Measurements from ENCODE around the gene PCBP3.
"Not testable (repeated sequence)": the region's sequence is repeated elsewhere in the genome, so short reads cannot be mapped to it uniquely, and the experiment has no call there.

PCBP3 gene

DNA sequence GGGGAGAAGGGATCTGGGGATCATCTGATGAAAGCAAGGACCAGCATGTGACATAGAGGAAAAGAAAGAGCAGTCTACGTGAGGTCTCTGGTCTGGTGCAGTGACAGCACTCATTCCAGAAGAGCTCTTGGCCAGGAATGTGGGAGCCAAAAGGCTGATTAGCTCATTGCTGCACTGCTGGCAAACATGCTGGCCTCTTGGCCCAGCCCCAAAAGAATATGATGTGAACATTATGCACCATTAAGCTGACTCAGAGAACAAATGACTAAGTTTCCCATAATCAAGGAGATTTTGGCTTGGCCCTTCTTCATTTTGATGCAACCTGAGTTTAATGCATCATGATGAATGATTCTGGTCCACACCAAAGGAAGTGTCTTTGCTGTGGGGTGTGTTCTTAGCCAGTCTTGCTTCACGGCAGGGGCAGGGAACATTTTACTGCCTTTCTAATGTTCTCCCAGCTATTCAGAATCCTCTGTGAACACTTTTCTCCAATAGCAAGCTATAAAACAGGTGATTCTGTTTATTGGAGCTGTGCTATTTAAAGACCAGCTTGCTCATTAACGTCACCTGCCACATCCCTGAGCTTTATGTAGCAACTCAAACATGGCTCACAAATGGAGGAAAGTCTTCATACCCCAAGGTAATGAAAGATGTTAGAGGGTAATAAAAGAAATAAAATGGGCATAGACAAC, 55.1 kb downstream of the PCBP3 start:
- no peak for DNase-seq

DNA sequence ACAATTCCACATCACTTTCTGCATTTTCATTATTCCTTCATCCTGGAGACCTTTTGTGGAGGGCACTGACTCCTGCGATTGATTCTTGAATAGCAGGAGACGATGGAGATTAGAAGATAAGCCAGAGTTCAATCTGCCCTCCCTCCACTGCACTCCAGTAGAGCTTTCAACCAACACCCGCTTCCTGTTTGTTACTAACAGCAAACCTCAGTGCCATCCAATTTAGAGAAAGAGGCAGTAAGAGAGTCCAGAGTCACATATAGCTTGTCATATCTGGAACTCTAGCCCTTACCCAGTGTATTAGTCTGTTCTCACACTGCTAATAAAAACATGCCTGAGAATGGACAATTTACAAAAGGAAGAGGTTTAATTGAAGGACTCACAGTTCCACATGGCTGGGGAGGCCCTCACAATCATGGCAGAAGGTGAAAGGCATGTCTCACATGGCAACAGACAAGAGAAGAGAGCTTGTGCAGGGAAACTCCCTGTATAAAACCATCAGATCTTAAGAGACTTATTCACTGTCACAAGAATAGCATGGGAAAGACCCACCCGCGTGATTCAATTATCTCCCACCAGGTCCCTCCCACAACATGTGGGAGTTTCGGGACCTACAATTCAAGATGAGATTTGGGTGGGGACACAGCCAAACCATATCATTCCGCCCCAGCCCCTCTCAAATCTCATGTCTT, 55.9 kb downstream of the PCBP3 start:
- DNase-seq: no peak

- no peak for DNase-seq
Measured at GRCh38 chr21:45699966-45700365, 56.4 kb downstream of the PCBP3 start.

DNA sequence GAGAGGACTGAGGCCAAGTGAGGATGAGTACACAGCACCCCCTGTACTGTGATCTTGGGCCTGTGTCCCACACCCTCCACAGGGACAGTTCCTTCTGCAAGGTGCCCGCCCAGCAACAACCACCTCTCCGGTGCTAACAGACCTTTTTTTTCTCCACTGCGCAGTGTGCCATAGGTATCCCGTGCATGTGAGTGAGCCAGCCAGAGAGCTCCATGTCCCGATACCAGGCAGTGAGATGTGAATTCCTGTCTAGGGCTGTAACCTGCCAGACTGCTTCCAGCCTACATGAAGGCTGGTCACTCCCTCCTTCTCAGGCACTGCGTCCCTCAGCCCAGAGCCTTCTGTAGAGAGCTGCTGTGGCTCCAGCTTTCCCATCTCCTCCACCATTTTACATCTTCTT, 56.9 kb downstream of the PCBP3 start:
- no peak for DNase-seq

DNA sequence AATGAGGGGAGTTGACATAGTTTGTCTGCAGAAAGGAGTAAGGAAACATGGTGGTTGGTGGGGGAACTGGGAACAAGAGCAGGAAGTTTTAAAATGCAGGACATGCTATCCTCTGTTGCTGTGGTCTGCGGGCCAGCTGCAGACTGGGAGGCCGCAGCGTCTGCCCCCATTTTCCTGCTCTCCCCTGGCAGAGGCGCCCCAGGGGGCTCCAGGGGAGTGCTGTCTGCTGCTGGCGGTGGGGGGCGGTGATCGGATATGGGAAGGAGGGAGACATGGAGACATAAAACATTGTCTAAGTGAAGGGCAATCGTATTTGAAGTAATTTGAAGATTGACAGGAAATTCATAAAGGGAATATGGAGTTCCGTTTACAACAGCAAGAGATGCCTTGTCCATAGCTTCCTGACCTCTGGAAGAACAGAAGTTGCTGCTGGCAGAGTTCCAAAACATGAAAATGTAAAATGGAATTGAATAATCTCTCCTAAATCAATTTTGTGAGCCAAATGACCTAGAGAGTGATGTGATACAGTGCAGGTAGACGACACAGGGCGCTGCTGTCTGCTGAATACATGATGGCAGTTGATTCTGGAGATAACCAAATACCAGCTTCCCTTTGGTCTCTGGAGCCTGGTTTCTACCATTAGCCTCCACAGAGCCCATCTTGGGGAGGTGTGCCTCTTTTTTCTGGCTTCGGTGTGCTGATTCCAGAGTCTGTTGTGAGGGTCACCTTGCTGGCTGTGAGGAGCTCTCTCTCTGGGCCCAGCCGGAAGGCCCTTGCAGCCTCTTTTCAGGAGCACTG, 61.0 kb downstream of the PCBP3 start:
- DNase-seq: no peak

- no peak for DNase-seq
Measured at GRCh38 chr21:45706299-45706698, 62.8 kb downstream of the PCBP3 start.

DNA sequence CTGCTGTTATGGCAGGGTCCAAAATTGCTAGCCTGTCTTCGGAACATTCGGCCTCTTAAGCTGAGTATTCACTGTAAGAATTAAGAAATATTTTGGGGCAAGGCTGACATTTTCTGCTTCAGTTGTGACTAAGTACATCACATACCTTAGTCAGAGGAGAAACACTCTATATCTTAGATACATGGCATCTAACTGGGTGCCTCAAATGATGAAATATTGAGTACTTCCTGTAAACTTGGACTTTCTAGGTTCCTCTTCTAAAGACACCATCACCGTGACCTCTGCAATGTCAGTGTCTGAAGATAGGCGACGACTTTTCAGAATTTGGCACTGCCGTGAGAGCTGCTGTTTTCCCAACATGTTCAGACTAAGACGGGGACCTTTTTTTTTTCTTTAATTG, 65.6 kb downstream of the PCBP3 start:
- DNase-seq: no peak

DNA sequence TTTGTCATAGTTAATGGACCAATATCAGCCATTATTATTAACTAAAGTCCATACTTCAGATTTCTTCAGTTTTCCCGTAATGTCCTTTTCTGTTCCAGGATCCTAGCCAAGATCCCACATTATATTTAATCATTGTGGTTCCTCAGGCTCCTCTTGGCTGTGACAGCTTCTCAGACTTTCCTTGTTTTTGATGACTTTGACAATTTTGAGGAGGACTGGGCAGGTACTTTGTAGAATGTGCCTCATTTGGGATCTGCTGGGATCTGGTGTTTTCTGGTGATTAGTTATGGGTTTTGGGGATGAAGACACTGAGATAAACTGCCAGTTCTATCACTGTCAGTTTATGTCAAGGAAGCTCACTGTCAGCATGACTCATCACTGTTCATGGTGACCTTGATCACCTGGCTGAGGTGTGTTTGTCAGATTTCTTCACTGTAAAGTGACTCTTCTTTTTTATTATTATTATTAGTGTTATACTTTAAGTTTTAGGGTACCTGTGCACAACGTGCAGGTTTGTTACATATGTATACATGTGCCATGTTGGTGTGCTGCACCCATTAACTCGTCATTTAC, 66.3 kb downstream of the PCBP3 start:
- no peak for DNase-seq

DNA sequence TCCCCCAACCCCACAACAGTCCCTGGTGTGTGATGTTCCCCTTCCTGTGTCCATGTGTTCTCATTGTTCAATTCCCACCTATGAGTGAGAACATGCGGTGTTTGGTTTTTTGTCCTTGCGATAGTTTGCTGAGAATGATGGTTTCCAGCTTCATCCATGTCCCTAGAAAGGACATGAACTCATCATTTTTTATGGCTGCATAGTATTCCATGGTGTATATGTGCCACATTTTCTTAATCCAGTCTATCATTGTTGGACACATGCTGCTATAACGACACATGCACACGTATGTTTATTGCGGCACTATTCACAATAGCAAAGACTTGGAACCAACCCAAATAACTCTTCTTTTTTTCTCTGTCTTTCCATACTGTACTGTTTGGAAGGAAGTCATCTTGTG, 66.8 kb downstream of the PCBP3 start:
- DNase-seq: not testable (repeated sequence)

DNA sequence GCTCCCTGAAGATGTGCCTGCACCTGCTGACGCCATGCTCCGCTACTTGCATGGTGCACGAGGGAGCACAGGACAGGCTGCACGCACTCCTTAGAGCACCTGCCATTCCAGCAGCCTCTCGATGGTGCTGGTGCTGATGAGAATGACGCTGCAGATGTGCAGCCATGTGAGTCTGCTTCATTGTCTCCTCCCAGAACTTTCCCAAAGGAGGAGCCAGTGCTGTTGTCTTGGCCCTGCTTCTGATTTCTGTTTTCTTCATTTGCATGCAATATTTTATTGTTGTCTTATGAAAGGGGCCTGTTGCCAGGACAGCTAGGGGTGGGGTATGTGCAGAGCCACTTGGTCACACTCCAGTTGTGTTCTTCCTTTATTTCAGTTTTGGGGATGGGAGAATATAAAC, 70.1 kb downstream of the PCBP3 start:
- DNase-seq: no peak

DNA sequence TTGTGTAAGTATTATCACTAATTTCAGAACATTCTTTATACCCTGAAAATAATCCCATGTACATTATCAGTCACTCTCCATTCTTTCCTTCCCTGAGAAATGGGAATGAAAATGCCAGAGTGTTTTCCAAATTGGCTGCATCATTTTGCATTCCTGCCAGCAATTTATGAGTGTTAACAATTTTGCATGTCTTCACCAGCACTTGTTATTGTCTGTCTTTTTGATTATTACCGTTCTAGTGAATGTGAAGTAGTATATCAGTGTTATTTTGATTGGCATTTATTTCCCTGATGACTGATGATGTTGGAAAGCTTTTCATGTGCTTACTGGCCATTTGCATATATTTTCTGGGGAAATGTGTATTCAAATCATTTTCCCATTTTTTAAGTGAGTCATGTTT, 71.9 kb downstream of the PCBP3 start:
- no peak for DNase-seq

GRCh38 chr21:45718413-45718812, 74.9 kb downstream of the PCBP3 start:
- DNase-seq: no peak

DNA sequence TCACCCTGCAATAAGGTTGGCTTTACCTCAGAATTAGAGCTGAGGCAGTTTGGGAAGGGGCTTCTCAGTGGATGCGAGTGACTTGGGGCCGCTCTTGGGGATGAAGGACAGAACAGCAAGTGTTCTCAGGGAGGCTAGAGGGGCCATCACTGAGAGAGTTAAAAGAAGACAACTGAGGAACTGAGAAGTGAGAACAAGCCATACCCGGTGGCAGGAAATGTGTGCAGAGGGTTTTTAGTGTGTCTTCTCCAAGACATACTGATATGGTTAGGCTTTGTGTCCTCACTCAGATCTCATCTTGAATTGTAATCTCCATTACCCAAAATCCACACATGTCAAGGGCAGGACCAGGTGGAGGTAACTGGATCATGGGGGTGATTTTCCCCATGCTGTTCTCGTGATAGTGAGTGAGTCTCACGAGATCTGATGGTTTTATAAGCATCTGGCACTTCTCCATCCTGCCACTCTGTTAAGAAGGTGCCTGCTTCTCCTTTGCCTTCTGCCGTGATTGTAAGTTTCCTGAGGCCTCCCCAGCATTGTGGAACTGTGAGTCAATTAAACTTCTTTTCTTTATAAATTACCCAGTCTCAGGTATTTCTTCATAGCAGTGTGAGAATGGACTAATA, 75.8 kb downstream of the PCBP3 start:
- no peak for DNase-seq

DNA sequence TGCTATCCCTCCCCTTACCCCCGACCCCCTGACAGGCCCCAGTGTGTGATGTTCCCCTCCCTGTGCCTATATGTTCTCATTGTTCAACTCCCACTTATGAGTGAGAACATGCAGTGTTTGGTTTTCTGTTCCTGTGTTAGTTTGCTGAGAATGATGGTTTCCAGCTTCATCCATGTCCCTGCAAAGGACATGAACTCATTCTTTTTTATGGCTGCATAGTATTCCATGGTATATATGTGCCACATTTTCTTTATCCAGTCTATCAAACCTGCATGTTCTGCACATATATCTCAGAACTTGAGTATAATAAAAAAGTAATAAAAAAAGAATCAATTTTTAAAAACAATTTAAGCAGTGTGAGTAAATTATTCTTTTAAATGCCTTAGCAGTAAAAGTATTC, 76.7 kb downstream of the PCBP3 start:
- not testable (repeated sequence) for DNase-seq

DNA sequence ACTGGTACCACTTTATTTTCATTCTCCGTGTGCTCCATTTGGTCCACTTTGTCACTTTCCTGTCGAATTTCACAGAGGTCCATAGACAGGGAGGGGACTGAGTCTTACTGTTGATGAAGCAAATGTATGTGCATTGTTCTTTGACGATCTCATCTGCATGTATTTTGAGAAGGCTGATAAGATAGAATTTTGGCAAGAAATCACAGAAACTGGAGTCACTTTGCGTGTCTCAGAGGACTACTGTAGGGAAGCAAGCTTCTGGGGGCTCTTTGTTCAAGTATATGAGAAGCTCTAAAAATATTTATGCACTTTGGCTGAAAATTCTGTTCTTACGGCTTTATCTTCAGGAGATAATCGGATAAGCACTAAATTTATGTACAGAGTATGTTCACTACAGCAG, 78.1 kb downstream of the PCBP3 start:
- no peak for DNase-seq

DNA sequence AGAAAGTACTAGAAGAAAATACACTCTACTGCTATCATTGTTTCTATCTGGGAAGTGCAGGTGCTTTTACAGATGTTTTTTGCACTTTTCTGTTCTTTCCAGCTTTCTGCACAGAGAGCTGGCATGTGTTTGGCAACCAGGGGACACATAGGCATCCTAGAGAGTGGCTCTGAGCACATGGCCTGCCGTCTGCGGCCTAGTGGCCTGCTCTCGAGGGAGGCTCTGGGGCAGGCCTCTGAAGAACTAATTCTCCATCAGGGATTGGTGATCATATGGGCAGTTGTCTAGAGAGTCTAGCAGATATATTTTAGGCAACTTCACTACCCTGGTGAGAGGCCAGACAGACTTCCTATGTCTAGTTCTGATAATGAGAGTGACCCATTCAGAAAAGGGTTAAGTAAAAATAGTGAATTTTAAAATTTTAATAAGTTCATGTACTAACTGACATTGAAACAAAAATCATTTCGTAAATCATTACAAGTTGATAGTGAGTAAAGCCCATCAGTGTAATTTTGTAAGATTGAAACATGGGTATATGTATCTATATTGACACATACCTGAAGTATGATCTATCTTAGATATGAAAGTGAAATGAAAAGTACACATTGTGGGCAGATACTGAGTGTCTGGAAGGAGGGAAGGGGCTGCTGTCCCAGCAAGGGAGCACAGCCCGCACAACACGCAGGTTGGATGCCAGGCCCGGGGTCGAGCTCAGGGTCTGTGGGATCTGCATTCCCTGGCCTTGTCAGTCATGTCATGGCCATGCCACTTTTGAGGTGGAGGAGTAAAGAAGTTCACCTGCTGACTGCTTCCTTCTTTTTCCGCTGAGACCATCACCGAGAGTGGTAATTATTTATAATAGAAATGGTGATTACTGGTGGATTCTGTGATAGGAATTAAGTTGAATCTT, 79.8 kb downstream of the PCBP3 start:
- no peak for DNase-seq

GRCh38 chr21:45724345-45724961, 80.9 kb downstream of the PCBP3 start:
- no peak for DNase-seq

- DNase-seq: no peak
Measured at GRCh38 chr21:45724994-45725843, 81.7 kb downstream of the PCBP3 start.

GRCh38 chr21:45725844-45726200, 82.3 kb downstream of the PCBP3 start:
- no peak for DNase-seq

DNA sequence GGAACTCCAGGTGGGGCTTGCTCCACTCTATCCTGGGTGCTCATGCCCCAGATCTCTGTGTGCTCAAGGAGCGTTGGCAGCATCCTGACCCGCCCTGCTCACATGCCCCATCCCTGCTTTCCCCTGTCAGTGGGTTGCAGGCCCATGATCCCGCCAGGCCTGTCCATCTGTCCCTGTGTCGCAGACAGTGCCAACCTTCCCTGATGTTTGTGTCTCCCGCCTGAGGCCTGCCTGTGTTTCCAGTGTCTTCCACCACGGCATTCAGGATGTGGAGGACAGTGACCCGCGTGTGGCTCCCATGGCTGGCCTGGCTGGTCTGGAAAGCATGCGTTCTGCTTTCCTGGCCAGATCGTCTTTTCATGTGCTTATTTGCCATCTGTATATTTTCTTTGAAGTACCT, 82.9 kb downstream of the PCBP3 start:
- DNase-seq: no peak

GRCh38 chr21:45727390-45727789, 83.9 kb downstream of the PCBP3 start:
- no peak for DNase-seq

Measured in CD4-positive, alpha-beta T cell treated with Interleukin-4 for 4 hours (primary cell).